Muscle layer of duodenum (tissue), 2 donors: ENCODE data around the gene DCX.

Experiments
- H3K27ac ChIP-seq: one replicate; pipeline ENCODE4 v1.7.0; 2013; ENCODE audit warnings: mild to moderate bottlenecking, low read length
- H3K27me3 ChIP-seq: one replicate; pipeline ENCODE4 v1.7.0; 2013; ENCODE audit warnings: low read depth, mild to moderate bottlenecking, control low read depth, low read length
- H3K36me3 ChIP-seq, 2 donors: one replicate each; pipeline ENCODE4 v1.7.0; 2013; ENCODE audit warnings: low read length in 2 of 2, control low read depth in 1 of 2, mild to moderate bottlenecking in 1 of 2; ENCODE audit not compliant: insufficient read depth in 2 of 2, control insufficient read depth in 1 of 2
- H3K4me1 ChIP-seq, 2 donors: one replicate each; pipeline ENCODE4 v1.7.0; 2013; ENCODE audit warnings: low read length in 2 of 2, mild to moderate bottlenecking in 2 of 2, control low read depth in 1 of 2, moderate library complexity in 1 of 2; ENCODE audit not compliant: insufficient read depth in 2 of 2, control insufficient read depth in 1 of 2
- H3K4me3 ChIP-seq, 2 donors: one replicate each; pipeline ENCODE4 v1.7.0; 2013; ENCODE audit warnings: low read length in 2 of 2, low read depth in 1 of 2, mild to moderate bottlenecking in 1 of 2
- H3K9me3 ChIP-seq, 2 donors: one replicate each; pipeline ENCODE4 v1.7.0; 2013; ENCODE audit warnings: low read length in 2 of 2, control low read depth in 1 of 2, mild to moderate bottlenecking in 1 of 2; ENCODE audit not compliant: control insufficient read depth in 1 of 2
- donor health status: healthy.

The DCX gene

DNA sequence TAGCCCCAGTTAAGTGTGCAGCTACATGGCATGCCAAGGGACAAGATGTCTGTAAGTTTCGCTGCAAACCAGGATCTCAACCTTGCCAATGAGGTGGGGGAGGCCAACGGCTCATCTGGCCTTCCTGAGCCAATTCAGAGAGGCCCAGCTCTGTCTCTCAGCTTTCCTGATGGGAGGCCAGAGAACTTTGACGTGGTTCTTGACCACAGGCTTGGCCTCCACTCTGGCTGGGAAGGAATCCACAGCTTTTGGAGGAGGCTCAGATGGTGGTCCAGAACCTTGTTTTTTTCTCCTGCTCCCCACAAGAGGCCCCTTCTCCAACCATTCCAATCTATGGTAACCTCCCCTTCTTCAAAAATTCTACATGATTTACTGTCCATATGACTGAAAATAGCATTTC is 151.5 kb downstream of the DCX start:
- H3K9me3 ChIP-seq, result no peaks in the 10 kb centered on the region
- no peak overlapping the region for H3K4me3 ChIP-seq
- H3K27ac ChIP-seq, result no peak overlapping the region
- H3K36me3 ChIP-seq, result no peaks in the 10 kb centered on the region
- no peaks in the 10 kb centered on the region for H3K4me1 ChIP-seq
- no peaks in the 10 kb centered on the region for H3K27me3 ChIP-seq

DNA sequence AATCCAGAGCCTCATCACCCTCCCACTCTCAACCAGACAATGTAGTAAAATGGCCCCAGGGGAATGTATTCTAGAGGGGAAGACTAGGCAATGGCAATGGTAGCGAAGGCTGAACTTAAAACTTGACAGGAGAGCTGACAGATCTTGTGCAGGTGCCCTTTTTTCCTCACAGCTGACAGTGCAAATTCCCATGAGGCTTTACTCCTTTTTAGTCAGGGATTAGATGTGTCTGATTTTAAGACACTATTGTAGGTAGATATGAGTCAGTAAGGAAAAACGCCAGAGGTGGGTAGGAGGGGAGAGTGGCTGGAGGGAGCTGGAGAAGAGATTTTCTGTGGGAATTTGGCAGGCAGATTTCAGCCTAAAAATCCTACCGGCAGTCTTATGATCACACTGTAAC is 152.4 kb downstream of the DCX start:
- H3K27ac ChIP-seq, result no peak overlapping the region
- no peaks in the 10 kb centered on the region for H3K4me1 ChIP-seq
- H3K27me3 ChIP-seq, result no peaks in the 10 kb centered on the region

DNA sequence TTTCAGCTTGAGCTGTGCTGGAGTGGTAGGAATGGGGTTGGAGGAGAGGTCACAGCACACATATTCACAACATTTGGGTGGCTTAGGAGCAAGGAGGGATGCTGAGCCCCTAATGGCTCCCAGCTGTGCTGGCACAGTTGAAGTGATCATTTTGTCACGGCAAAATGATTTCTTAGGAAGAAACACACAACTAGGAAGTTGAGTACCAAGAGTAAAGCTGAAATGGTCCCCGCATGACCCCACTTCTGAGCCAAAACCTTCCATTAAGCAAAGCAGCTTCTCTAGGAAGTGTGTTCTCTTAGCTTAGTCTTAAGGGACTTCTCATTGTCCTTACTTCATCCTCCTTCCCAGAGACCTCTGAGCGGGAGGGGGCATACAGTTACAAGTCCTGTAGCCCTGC is 154.3 kb downstream of the DCX start:
- Histone ChIP-seq H3K4me1 (no peaks in the 10 kb centered on the region), H3K27ac (no peak overlapping the region), H3K9me3 (no peaks in the 10 kb centered on the region), H3K27me3 (no peaks in the 10 kb centered on the region), H3K36me3 (no peaks in the 10 kb centered on the region), H3K4me3 (no peak overlapping the region)

More for the DNA sequence above, 152.4 kb downstream of the DCX start:
- Histone ChIP-seq H3K9me3 (no peaks in the 10 kb centered on the region), H3K4me3 (no peak overlapping the region), H3K36me3 (no peaks in the 10 kb centered on the region)

DNA sequence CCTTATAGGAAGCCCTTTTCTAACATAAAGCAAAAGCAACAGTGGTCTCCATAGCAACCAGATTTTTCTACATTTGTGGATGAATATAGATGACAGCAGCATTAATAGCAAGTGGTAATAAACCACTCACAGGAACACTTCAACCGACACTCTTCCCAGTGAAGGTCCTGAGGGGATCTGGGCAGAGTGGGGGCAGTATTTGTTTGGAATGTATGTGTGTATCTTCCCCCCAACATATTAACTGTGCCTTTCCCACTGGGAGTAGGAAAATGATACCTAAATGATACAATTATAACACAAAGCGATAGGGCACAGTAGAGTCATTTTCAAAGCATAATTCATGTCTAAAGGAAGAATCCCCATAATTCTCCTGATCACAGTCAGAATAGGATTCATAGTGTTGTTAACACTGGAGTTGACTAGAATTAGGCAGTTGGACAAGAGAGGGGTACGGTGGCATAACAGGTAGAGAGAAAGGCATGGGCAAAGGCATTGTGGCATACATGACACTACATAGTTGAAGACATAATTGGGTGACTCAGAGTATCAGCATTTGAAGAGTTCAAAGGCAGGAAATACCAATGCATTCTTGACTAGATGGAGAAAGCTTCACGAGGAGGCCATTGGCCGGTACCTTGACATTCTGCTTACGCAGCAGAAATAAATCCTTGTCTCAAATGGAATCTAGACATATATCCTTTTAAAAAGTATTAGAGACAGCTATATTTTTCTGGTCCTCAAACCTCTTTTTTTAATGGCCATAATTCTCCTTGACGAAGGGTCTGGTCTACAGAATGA is 156.9 kb downstream of the DCX start:
- H3K36me3 ChIP-seq, result no peaks in the 10 kb centered on the region
- H3K9me3 ChIP-seq, result no peaks in the 10 kb centered on the region
- no peak overlapping the region for H3K4me3 ChIP-seq
- no peaks in the 10 kb centered on the region for H3K4me1 ChIP-seq
- H3K27ac ChIP-seq, result no peak overlapping the region
- H3K27me3 ChIP-seq, result no peaks in the 10 kb centered on the region

DNA sequence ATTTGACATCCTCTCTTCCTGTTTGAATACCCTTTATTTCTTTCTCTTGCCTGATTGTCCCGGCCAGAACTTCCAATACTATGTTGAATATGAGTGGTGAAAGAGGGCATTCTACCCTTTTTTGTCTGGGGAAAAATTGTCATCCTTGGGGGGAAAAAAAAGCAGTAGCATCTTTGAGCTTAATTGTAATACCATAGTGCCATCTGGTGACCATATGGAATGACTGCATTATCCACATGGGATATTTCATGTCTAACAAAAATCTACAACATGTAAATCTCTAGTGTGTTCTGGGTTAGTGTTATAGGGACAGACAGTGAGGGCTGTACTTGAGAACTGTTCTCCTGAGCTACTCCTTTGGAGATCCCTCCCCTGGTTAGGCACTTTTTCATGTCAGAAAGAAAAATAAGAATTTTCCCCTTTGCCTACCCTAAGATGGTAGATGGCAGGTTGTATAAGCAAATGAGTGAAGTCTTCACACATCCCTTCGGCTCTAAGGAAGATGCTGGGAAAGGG is 167.7 kb downstream of the DCX start:
- Histone ChIP-seq H3K27me3 (no peaks in the 10 kb centered on the region), H3K4me1 (no peaks in the 10 kb centered on the region), H3K36me3 (no peaks in the 10 kb centered on the region), H3K27ac (no peak overlapping the region), H3K4me3 (no peak overlapping the region), H3K9me3 (no peaks in the 10 kb centered on the region)
